NK-92 (cell line): Measurements from ENCODE around the gene WFDC9.
"Not testable (repeated sequence)": the region's sequence is repeated elsewhere in the genome, so short reads cannot be mapped to it uniquely, and the experiment has no call there.

Experiments used
- DNase-seq: peaks from one replicate; lab custom pipeline; 2025; ENCODE audit not compliant: unreplicated experiment; lab: John Stamatoyannopoulos, UW

Gene WFDC9

DNA sequence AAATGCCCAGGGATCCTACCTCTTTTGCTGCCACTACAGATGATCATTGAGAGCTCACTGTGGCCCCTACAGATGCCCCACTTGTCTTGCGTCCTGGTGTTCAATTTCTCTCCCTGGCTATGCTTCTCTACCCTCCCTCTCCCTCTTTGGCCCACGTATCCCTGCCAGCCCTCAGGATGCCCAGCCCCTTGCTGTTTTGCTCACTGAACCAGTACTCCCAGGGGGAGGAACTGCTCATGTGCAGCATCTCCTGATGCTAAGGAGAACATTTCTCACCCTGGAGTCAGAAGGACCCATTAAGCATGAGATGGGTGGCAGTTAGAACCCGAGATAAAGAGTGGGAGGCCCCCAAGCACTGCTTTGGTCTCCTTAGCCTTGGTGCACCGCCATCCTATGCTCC, at the start of gene WFDC9:
TSS of gene WFDC9 (minus strand) at position 101 of the 400 bp plus-strand sequence. CDS start 21,103 bp downstream, outside the sequence.
- DNase-seq, result no peak

DNA sequence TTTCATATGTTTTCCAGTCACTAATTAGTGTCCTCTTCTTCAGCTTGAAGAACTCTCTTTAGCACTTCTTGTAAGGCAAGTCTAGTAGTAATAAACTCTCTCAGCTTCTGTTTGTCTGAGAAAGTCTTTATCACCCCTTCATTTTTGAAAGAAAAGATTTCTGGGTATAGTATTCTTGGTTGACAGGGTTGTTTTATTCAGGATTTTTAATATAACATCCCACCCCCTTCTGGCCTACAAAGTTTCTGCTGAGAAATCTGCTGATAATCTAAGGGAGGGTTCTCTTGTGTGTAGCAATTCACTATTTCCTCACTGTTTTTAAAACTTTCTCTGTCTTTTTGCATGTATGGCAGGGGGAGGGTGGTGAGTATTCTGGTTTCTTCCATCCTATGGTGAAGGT, 48.6 kb upstream of the WFDC9 start:
- DNase-seq, result no peak

DNA sequence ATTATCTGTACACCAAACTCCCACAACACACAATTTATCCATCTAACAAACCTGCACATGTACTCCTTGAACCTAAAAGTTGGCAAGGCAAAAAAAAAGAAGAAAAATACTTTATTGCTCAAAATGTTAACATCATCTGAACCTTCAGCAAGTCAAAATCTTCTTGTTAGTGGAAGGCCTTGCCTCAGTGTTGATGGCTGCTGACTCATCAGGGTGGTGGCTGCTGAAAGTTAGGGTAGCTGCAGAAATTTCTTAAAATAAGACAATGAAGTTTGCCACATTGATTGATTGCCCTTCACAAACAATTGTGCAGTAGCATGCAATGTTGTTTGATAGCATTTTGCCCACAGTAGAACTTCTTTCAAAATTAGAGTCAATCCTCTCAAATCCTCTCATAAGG, 41.7 kb upstream of the WFDC9 start:
- no peak for DNase-seq

DNA sequence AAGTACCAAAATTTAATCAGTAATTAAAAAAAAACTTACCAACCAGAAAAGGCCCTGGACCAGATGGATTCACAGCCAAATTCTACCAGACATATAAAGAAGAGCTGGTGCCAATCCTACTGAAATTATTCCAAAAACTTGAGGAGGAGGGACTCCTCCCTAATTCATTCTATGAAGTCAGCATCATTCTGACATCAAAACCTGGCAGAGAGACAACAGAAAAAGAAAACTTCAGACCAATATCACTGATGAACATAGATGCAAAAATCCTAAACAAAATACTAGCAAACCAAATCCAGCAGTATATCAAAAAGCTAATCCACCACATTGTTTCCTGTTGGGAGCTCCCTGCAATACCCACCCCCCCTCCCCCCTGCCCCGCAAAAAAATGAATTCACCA, 39.1 kb upstream of the WFDC9 start, which contains the start of gene WFDC11:
TSS of gene WFDC11 (minus strand) at position 101 of the 400 bp plus-strand sequence. CDS start 19,639 bp downstream, outside the sequence.
- DNase-seq, result no peak

DNA sequence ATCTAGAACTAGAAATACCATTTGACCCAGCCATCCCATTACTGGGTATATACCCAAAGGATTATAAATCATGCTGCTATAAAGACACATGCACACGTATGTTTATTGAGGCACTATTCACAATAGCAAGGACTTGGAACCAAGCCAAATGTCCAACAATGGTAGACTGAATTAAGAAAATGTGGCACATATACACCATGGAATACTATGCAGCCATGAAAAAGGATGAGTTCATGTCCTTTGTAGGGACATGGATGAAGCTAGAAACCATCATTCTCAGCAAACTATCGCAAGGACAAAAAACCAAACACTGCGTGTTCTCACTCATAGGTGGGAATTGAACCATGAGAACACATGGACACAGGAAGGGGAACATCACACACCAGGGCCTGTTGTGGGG, 26.0 kb upstream of the WFDC9 start:
- DNase-seq, result not testable (repeated sequence)

DNA sequence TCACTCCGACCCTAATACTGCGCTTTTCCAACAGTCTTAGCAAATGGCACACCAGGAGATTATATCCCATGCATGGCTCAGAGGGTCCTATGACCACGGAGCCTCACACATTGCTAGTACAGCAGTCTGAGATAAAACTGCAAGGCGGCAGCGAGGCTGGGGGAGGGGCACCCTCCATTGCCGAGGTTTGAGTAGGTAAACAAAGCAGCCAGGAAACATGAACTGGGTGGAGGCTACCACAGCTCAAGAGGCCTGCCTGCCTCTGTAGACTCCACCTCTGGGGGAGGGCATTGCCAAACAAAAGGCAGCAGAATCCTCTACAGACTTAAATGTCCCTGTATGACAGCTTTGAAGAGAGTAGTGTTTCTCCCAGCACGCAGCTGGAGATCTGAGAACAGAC, 20.6 kb upstream of the WFDC9 start:
- not testable (repeated sequence) for DNase-seq

DNA sequence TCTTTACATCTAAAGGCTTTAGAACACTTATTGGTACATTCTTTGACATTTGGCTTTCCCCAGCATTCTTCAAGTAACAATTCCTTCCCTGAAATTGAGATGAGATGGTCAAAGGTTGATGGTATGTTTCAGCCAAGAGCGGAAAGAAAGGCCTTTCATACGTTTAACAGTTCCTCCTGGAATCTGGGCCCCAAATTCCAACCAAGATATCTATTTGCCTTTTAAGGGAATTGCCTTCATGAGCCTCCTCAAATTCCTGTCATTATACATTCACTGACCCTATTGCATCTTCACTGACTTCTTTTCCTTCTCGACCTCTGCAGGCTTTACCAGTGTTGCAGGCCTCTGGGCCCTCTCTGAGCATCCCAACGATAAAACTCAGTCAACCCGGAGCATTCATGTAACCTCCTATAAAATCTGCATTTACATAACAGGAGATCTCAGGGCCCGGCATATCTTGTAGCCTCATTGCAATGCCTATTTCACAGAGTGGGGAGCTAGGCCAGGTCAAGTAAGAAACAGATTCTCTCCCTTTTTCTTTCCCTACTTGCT, 18.3 kb upstream of the WFDC9 start:
- no peak for DNase-seq

DNA sequence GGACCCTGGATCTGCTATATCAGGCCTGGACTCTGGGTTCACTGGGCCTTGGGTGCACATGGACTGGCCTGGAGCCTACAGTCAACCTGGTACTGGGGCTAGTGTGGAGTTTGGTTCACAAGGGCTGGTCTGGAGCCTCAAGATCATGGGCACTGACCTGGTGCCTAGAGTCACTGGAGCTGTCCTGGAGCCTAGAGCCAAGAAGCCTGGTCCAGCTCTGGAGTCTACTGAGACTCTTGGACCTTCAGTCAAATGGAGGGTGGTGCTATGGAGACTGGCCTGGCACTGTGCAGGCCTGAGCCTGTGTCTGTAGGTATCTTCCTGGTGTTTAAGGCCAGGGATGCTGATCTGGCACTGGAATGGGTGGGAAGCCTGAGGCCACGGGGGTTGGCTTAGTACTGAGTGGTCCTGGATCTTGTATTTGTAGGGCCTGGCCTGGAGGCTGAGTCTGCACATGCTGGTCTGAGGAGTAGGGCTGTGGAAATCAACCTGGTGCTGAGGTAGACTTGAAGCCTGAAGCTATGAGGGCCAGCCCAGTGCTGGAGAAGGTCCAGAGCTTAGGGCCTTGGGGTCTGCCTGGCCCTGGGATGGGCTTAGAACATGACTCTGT, 16.5 kb upstream of the WFDC9 start:
- no peak for DNase-seq

DNA sequence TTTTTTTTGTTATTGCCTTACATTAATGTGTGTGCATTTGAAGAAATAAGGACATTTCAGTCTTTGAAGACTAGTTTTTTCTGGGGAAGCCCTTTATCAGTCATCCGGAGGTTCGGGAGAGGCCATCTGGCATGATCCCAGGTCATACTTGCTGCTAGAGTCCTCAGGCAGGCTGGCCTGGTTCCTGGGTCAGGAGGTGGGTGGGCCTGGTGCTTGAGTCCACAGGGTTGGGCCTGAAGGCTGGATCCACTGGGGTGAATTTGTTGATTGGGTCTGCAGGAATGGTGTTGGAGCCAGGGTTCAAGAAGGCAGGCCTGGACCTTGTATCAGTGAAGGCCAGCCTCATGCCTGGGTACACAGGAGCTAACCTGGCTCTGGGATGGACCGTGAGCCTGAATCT, 15.8 kb upstream of the WFDC9 start:
- no peak for DNase-seq

DNA sequence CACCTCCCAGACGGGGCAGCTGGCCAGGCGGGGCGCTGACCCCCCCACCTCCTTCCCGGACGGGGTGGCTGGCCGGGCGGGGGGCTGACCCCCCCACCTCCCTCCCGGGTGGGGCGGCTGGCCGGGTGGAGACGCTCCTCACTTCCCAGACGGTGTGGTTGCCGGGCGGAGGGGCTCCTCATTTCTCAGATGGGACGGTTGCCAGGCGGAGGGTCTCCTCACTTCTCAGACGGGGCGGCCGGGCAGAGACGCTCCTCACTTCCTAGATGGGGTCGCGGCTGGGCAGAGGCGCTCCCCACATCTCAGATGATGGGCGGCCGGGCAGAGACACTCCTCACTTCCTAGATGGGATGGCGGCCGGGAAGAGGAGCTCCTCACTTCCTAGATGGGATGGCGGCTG, 14.8 kb upstream of the WFDC9 start:
- DNase-seq, result not testable (repeated sequence)

DNA sequence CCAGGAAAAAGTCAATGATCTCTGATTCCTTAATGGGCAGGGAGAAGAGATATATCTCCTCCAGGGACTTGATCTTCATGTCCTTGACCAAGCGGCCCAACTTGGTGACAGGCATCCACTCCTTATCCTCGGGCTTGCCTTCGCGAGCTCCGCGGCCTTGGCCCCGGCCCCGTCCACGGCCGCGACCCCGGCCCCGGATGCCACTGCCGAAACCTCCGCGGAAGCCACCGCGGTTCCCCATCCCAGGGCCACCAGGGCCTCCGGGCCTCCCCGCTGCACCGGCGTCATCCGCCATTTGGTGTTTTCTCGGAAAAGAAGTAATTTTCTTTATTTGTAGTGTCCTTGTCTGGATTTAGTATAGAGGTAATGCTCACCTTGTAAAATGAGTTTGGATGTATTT, 10.0 kb upstream of the WFDC9 start:
- not testable (repeated sequence) for DNase-seq

DNA sequence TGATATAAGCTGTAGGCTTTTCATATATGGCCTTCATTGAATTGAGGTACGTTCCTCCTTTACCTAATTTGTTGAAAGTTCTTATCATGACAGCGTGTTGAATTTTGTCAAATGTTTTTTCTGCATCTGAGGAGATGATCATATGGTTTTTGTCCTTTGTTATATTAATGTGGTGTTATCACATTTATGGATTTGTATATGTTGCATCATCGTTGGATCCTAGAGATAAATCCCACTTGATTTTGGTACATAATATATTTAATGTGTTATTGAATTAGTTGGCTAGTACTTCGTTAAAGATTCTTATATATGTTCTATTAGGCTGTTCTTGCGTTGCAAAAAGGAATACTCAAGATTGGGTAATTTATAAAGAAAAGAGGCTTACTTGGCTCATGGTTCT, 8.6 kb upstream of the WFDC9 start:
- DNase-seq, result no peak

DNA sequence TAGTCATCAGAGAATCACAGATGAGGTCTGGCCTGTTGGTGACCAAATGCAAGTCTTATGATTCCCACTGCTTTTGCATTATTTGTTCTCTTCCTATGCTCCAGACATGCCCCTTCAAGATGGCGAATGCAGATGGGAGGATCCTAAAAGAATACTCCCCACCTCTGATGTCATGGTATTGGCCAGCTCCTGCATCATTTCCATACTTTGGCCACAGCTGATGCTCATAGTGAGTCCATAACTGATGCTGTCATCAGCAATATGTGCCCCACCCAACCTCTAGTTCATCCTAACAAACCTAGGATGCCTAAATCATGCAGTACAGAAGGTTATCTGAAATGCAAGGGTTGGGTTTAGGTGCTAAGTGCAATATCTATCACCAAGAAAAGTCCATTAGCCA, 5.4 kb upstream of the WFDC9 start:
- DNase-seq, result no peak

DNA sequence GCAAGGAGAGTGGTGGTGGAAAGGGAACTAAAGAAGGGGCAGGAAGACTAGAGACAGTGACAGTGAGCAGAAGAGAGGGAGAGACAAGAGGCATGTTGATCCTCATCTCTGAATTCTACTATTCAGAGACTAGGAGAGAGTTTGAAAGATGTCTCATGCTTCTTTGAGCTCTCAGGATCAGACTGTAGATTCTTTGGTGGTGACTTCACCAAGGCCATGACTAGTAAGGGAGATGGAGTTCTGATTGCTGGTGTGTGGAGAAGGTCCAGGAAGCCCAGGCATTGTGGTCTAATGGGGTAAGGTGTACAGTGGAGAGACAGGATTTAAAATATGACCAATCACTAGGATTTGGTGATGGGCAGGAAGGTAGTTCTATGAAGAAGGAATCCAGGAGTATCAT, 713 bp downstream of the WFDC9 start:
- no peak for DNase-seq

DNA sequence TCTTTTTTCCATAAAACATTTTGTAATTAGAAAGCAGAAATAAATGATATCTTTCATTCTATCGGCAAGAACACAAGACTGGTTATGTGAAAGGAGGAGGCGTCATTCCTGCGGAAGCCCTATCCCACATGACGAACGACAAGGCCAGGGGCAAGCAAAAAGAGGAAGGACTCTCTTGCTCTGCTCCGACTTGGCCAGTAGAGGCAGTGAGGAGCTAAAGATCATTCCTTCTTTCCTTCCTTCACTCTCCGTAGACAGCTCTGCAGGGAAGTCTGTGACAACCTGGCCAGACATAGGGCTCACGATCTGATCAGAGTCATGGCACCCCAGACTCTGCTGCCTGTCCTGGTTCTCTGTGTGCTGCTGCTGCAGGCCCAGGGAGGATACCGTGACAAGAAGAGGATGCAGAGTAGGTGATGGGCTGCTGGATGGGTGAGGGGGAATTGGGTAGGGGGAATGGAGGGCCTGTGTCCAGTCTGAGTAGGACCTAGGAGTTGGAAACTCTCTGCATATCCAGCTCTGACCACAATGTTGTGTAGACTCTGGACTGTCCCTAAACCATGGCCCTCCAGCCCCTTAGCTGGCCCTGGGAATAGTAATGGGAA, 1.5 kb downstream of the WFDC9 start, which contains the start of gene WFDC10A:
TSS of gene WFDC10A (plus strand) at position 244 of the 605 bp plus-strand sequence. CDS start at position 319, 75 bp downstream.
- no peak for DNase-seq

DNA sequence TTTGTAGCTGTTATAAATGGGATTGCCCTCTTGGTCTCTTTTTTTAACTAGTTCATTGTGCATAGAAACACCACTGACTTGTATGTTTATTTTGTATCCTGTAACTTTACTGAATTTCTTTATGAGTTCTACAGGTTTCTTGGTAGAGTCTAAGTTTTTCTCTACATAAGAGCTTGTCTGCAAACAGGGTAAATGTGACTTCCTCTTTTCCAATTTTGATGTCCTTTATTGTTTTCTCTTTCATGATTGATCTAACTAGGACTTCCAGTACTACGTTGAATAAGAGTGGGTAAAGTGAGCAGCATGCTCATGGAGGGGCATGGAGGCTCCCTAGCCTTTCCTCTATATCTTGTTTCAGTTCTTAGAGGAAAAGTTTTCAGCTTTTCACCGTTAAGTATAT, 4.5 kb downstream of the WFDC9 start:
- DNase-seq, result no peak

DNA sequence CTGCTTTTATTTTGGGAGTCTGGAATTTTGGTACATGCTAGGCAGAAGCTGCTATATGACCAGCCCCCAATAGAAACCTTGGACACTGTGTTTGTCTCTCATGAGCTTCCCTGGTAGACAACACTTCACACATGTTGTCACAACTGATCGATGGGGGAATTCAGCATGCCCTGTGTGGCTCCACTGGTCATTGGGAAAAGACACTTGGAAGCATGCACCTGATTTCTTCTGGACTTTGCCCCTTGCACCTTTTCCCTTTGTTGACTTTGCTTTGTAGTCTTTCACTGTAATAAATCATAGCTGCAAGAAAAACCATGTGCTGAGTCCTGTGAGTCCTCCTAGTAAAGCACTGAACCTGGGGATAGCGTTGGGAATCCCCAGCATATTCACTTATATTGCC, 9.5 kb downstream of the WFDC9 start:
- no peak for DNase-seq

DNA sequence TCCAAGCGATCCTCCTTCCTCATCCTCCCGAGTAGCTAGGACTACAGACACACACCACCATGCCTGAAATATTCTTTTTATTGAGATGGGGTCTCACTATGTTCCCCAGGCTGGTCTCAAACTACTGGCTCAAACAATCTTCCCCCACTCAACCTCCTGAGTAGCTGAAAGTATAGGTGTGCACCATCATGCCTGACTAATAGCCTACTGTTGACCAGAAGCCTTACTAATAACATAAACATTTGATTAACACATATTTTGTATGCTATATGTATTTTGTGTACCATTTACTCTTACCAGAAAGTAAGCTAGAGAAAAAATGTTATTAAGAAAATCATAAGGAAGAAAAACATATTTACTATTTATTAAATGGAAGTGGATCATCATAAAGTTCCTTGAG, 13.5 kb downstream of the WFDC9 start:
- DNase-seq, result no peak

DNA sequence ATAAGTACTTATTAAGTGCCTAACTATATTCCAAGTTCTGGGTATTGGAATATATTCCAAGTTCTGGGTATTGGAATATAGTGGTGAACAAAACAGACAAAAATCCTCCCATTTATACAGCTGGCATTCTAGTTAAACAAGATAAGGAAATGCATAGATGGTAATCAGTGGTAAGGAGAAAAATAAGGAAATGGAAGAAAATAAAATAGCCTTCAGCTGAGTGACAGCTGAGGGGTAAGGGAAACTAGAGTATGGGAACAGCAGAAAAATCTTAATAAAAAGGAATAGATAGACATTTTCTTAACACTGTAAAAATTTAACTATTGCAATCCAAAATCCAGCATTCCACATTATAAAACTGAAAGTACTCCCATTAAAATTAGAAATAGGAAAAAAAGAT, 18.8 kb downstream of the WFDC9 start:
- DNase-seq, result no peak

DNA sequence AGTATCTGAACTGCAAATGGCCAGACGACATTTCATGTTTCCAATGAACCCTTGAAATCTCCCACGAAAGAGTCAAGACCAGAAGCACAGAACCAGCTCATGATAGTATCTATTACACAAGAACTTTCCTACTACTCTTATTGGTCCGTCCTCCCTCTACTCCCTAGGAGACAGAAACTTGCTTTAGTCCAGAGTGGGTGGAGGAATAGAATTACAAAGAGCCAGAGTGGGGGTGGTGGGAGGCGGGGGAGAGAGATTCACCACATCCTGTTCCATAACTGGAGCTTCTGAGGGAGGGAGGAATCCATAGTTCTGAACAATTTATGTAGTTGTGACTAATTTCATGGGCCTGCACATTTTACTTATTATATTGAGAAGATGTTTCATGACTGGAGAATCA, 20.0 kb downstream of the WFDC9 start:
- no peak for DNase-seq

DNA sequence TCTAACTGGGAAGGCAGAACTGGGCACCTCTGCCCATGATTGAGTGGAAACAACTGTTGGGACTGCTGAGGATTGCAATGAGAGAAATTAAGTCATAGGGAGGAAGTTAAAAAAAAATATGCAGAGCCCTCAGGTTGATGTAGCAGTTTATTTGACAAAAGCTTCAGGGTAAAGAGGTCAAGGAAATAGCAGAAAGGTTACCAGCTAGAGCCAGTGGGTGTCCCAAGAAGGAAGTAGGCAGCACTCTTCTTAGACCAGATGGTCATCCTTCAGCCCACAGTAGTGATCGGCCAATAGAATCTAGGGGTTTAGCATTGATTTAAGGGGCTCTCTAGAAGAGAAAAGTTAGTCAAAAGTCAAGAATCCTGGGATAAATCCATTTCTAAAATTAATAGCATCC, 23.3 kb downstream of the WFDC9 start:
- no peak for DNase-seq

DNA sequence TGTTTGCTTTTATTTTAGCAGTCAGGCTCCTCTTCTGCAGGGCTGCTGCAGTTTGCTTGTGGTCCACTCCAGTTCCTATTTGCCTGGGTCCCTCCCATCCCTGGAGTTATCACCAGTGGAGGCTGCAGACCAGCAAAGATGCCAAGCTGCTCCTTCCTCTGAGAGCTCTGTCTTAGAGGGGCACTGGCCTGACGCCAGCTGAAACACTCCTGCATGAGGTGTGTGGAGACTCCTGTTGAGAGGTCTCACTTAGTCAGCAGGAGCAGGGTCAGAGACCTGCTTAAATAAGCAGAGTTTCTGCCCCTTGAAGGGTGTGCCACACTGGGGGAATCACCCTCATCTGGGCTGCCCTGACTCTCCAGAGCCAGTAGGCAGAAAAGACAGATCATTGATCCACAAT, 35.8 kb downstream of the WFDC9 start:
- no peak for DNase-seq

DNA sequence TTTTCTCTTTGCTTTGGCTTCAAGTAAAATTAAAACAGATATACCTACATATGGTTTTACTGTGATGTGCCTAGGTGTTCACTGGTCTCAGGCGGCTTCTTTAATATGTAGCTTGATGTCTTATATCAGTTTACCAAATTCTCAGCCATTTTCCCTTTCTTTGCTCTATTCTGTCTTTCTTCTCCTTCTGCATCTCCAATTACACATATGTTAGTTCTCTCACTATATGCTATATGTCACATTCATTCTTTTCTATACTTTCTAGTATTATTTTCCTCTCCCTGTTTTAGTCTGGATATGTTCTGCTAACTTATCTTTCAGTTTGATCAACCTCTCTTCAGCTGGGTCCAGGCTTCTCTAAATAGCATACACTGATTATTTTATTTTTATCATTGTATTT, 37.6 kb downstream of the WFDC9 start:
- no peak for DNase-seq
